Measurements from ENCODE around the gene DPT.
"Not testable (repeated sequence)": the region's sequence is repeated elsewhere in the genome, so short reads cannot be mapped to it uniquely, and the experiment has no call there.

Gene DPT
- 0 reads per million in 2 donors for total RNA-seq

- DNase-seq = no peak
These were observed at the start of gene DPT for GRCh38 chr1:168728473-168729404. DPT (minus strand) TSS chr1:168729206; CDS start chr1:168729174, 32 bp downstream.

GRCh38 chr1:168775366-168775765 is 46.4 kb upstream of the DPT start:
- DNase-seq = no peak

GRCh38 chr1:168774241-168774640 is 45.2 kb upstream of the DPT start:
- DNase-seq = no peak

- DNase-seq = no peak
These were observed 43.5 kb upstream of the DPT start for GRCh38 chr1:168772428-168773060.

- DNase-seq = no peak
These were observed 42.2 kb upstream of the DPT start for GRCh38 chr1:168771104-168771630.

GRCh38 chr1:168769893-168770292 is 40.9 kb upstream of the DPT start:
- DNase-seq = not testable (repeated sequence)

GRCh38 chr1:168767894-168768584 is 39.0 kb upstream of the DPT start:
- DNase-seq = no peak

GRCh38 chr1:168766568-168766967 is 37.6 kb upstream of the DPT start:
- DNase-seq = no peak

- DNase-seq = no peak
These were observed 34.0 kb upstream of the DPT start for GRCh38 chr1:168763031-168763430.

GRCh38 chr1:168762473-168762872 is 33.5 kb upstream of the DPT start:
- no peak for DNase-seq

GRCh38 chr1:168760781-168761180 is 31.8 kb upstream of the DPT start:
- no peak for DNase-seq

- DNase-seq = no peak
These were observed 31.2 kb upstream of the DPT start for GRCh38 chr1:168760241-168760640.

GRCh38 chr1:168759077-168759476 is 30.1 kb upstream of the DPT start:
- no peak for DNase-seq

GRCh38 chr1:168758503-168758902 is 29.5 kb upstream of the DPT start:
- no peak for DNase-seq

- DNase-seq = no peak
These were observed 26.9 kb upstream of the DPT start for GRCh38 chr1:168755800-168756418.

GRCh38 chr1:168752171-168752832 is 23.3 kb upstream of the DPT start:
- no peak for DNase-seq

- DNase-seq = no peak
These were observed 22.2 kb upstream of the DPT start for GRCh38 chr1:168751195-168751650.

- DNase-seq = no peak
These were observed 14.1 kb upstream of the DPT start for GRCh38 chr1:168742994-168743650.

- no peak for DNase-seq
These were observed 13.4 kb upstream of the DPT start for GRCh38 chr1:168742386-168742785.

GRCh38 chr1:168739908-168740307 is 10.9 kb upstream of the DPT start:
- no peak for DNase-seq

GRCh38 chr1:168736520-168736919 is 7.5 kb upstream of the DPT start:
- DNase-seq = no peak
